SU-DHL-6 (cell line): ENCODE results near the gene OPA3.

Experiments
- H2AFZ ChIP-seq: fragments of 200-600 bp; sonication (generic); 2 replicates; pipeline ENCODE4 v1.6.1; 2014; ENCODE audit warnings: low read depth, mild to moderate bottlenecking, moderate library complexity, mixed read lengths, antibody characterized with exemption, low read length; ENCODE audit not compliant: severe bottlenecking
- H3F3A ChIP-seq: fragments of 200-600 bp; shearing (Covaris generic); 2 replicates; pipeline ENCODE4 v1.6.0; 2016; ENCODE audit warnings: antibody characterized with exemption, mild to moderate bottlenecking; ENCODE audit not compliant: insufficient read depth
- H3K27ac ChIP-seq: fragments of 200-600 bp; sonication (generic); 2 replicates; pipeline ENCODE4 v1.5.1; 2016; ENCODE audit warnings: low read depth, mild to moderate bottlenecking, low read length, moderate library complexity, mixed read lengths
- H3K27me3 ChIP-seq: fragments of 200-600 bp; sonication (generic), shearing (Covaris generic); 2 replicates; pipeline ENCODE4 v1.6.0; 2014; ENCODE audit warnings: mild to moderate bottlenecking, low read length
- H3K36me3 ChIP-seq: fragments of 200-600 bp; sonication (generic); 2 replicates; pipeline ENCODE4 v1.6.1; 2014; ENCODE audit warnings: mild to moderate bottlenecking, low read length, mixed read lengths
- H3K4me2 ChIP-seq: fragments of 300-600, 200-600 bp; shearing (Covaris generic), sonication (generic); 2 replicates; pipeline ENCODE4 v1.6.0; 2014; ENCODE audit warnings: low read length, low read depth, mild to moderate bottlenecking; ENCODE audit not compliant: poor library complexity, severe bottlenecking
- H3K4me3 ChIP-seq: fragments of 200-600 bp; sonication (generic); 2 replicates; pipeline ENCODE4 v1.5.1; 2014; ENCODE audit warnings: antibody characterized with exemption, low read length, mild to moderate bottlenecking, mixed read lengths; ENCODE audit not compliant: insufficient read depth, poor library complexity, severe bottlenecking
- H3K79me2 ChIP-seq: fragments of 200-600 bp; sonication (generic); 2 replicates; pipeline ENCODE4 v1.6.1; 2014; ENCODE audit warnings: mild to moderate bottlenecking, low read length, moderate library complexity; ENCODE audit not compliant: insufficient read depth
- H3K9ac ChIP-seq: fragments of 200-600 bp; sonication (generic); 2 replicates; pipeline ENCODE4 v1.7.0; 2014; ENCODE audit warnings: mild to moderate bottlenecking, low read length
- H3K9me2 ChIP-seq: fragments of 200-600 bp; sonication (generic); replicated peaks from 2 replicates; pipeline ENCODE4 v1.6.1; 2014; ENCODE audit warnings: low read length; ENCODE audit not compliant: insufficient read depth
- H3K9me3 ChIP-seq: fragments of 200-600 bp; sonication (generic); 2 replicates; pipeline ENCODE4 v1.6.1; 2014; ENCODE audit warnings: low read length, mixed read lengths; ENCODE audit not compliant: insufficient read depth
- H4K20me1 ChIP-seq: fragments of 200-600 bp; sonication (generic); 2 replicates; pipeline ENCODE4 v1.6.1; 2014; ENCODE audit warnings: low read depth, mild to moderate bottlenecking, antibody characterized with exemption, low read length, moderate library complexity, mixed read lengths
- EZH2phosphoT487 ChIP-seq: fragments of 200-600 bp; sonication (generic), shearing (Covaris generic); conservative IDR thresholded peaks from 2 replicates; pipeline ENCODE4 v1.6.1; 2018; ENCODE audit warnings: mild to moderate bottlenecking, antibody characterized with exemption, low read length, moderate library complexity, mixed read lengths
- TF ChIP-seq, protein P1 (sequence below): fragments of 200-600 bp; sonication (generic); IDR thresholded peaks from one replicate; pipeline ENCODE4 v1.5.1; 2017; ENCODE audit warnings: antibody characterized with exemption, mild to moderate bottlenecking, low read length, moderate library complexity; ENCODE audit not compliant: insufficient read depth, poor library complexity, severe bottlenecking

The OPA3 gene

DNA sequence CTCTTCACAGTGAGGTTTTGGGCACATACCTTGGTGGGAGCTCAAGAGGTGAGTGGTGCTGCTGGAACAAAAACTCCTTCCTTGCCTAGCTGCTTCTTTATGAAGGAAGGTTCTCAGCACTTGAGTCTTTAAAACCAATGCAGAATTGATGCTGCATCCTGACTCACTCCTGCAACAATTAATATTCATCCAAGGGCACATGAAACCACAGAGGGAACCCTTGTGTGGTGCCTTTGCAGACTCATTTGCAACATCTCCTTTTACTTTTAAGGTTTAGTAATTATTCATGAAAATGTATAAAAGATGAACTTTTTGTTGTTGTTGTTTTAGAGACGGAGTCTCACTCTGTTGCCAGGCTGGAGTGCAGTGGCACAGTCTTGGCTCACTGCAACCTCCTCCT, 30.1 kb downstream of the OPA3 start:
- no peak for TF ChIP-seq EZH2phosphoT487
- TF ChIP-seq, protein P1, sequence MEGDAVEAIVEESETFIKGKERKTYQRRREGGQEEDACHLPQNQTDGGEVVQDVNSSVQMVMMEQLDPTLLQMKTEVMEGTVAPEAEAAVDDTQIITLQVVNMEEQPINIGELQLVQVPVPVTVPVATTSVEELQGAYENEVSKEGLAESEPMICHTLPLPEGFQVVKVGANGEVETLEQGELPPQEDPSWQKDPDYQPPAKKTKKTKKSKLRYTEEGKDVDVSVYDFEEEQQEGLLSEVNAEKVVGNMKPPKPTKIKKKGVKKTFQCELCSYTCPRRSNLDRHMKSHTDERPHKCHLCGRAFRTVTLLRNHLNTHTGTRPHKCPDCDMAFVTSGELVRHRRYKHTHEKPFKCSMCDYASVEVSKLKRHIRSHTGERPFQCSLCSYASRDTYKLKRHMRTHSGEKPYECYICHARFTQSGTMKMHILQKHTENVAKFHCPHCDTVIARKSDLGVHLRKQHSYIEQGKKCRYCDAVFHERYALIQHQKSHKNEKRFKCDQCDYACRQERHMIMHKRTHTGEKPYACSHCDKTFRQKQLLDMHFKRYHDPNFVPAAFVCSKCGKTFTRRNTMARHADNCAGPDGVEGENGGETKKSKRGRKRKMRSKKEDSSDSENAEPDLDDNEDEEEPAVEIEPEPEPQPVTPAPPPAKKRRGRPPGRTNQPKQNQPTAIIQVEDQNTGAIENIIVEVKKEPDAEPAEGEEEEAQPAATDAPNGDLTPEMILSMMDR, result no peak
- no peaks in the 10 kb centered on the region for H3K9me2 ChIP-seq
- H3K9me3 ChIP-seq, result no peaks in the 10 kb centered on the region
- no peak overlapping the region for H3K9ac ChIP-seq
- no peak overlapping the region for H3K27ac ChIP-seq
- no peaks in the 10 kb centered on the region for H4K20me1 ChIP-seq
- no peaks in the 10 kb centered on the region for H3F3A ChIP-seq
- no peaks in the 10 kb centered on the region for H3K36me3 ChIP-seq
- no peak overlapping the region for H3K4me3 ChIP-seq
- no peak overlapping the region for H3K4me2 ChIP-seq
- peaks cover 8% of the 10 kb centered on the region; the same call in 1 of the 2 replicates for H3K79me2 ChIP-seq
- no peak overlapping the region for H2AFZ ChIP-seq
- H3K27me3 ChIP-seq, result no peaks in the 10 kb centered on the region

GRCh38 chr19:45553464-45553863, 31.1 kb downstream of the OPA3 start:
- Histone ChIP-seq H3K79me2 (peaks cover 8% of the 10 kb centered on the region; the same call in 1 of the 2 replicates), H4K20me1 (no peaks in the 10 kb centered on the region), H3K36me3 (no peaks in the 10 kb centered on the region), H3K9ac (no peak overlapping the region), H3K4me3 (no peak overlapping the region), H3K9me3 (no peaks in the 10 kb centered on the region), H3K4me2 (no peak overlapping the region), H3K27ac (no peak overlapping the region), H3K9me2 (no peaks in the 10 kb centered on the region), H3F3A (no peaks in the 10 kb centered on the region), H3K27me3 (no peaks in the 10 kb centered on the region), H2AFZ (no peak overlapping the region)
- TF ChIP-seq EZH2phosphoT487, result no peak
- TF ChIP-seq, protein P1, result no peak

DNA sequence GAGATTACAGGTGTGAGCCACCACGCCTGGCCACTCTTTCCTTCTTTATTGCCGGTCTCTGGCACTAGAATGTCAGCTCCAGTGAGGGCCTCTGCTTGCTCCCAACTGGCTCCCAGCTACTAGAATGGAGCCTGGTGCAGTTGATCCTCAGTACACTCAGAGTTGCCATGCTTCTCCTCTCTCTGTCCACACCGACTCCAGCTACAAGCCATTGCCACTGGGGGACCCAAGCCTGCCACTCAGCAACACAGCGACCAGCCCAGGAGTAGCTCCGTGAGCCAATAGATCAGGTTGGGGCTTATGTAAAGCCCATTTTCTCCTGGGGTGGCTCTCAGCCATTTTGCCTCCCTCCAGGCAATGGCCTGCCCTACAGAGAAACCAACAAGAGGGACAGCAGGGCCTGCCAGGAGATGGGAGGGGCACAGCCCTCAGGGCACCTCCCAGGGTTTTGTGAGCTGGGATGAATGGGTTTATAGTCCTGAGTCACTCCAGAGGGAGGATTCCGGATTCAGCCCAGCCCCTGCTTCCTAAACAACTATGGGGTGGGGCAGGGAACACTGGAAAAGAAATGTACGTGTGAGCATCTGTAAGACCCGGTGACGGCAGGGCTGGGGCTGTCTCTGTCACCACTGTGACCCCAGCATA, 36.5 kb downstream of the OPA3 start:
- Histone ChIP-seq H3K9ac (no peak overlapping the region), H3K4me3 (no peak overlapping the region), H3K4me2 (no peak overlapping the region), H4K20me1 (no peaks in the 10 kb centered on the region), H2AFZ (no peak overlapping the region), H3K27me3 (no peaks in the 10 kb centered on the region), H3K79me2 (no peaks in the 10 kb centered on the region), H3K36me3 (no peaks in the 10 kb centered on the region), H3K9me2 (no peaks in the 10 kb centered on the region), H3F3A (no peaks in the 10 kb centered on the region), H3K27ac (no peak overlapping the region), H3K9me3 (no peaks in the 10 kb centered on the region)
- TF ChIP-seq, protein P1, result no peak
- TF ChIP-seq EZH2phosphoT487, result no peak
